Kidney epithelial cell (primary cell): ENCODE data around the gene SBSN. TPM values are rescaled to one million over a fixed set of nuclear protein-coding genes. Genes with fewer than 3 reads are reported as not detected.

Experiments
- DNase-seq: peaks from one replicate; pipeline ENCODE4 v3.0.0-alpha.2; 2010; ENCODE audit warnings: low read depth
- H3K27me3 ChIP-seq: 2 replicates; pipeline ENCODE4 v1.6.0; 2011; ENCODE audit warnings: low read length; ENCODE audit not compliant: control insufficient read depth, insufficient read depth
- H3K36me3 ChIP-seq: 2 replicates; pipeline ENCODE4 v1.5.1; 2011; ENCODE audit warnings: low read length; ENCODE audit not compliant: control insufficient read depth, insufficient read depth
- H3K4me3 ChIP-seq: 2 replicates; pipeline ENCODE4 v1.5.1; 2011; ENCODE audit warnings: low read depth, mild to moderate bottlenecking, control low read depth, low read length
- CTCF ChIP-seq: IDR thresholded peaks from 2 replicates; pipeline ENCODE4 v1.5.1; 2011; ENCODE audit warnings: mild to moderate bottlenecking, moderate library complexity, low read length, control low read depth, inconsistent platforms; ENCODE audit not compliant: insufficient read depth, poor library complexity, severe bottlenecking
- total RNA-seq: library from RNA; depleted of rRNA; stranded (reverse); fragments of >200 nt; gene quantifications from 2 replicates; pipeline ENCODE4 v1.2.3, GENCODE V29; 2015

The SBSN gene
- total RNA-seq, 1 donor from 2014 or later: not detected

- no peaks in the 10 kb centered on the region for H3K27me3 ChIP-seq
- no peak for TF ChIP-seq CTCF
- no peaks in the 10 kb centered on the region for H3K36me3 ChIP-seq
- no peak for DNase-seq
- H3K4me3 ChIP-seq: no peak overlapping the region
Observed at GRCh38 chr19:35539850-35540249, 11.7 kb upstream of the SBSN start.

GRCh38 chr19:35539314-35539713, 11.2 kb upstream of the SBSN start:
- no peak overlapping the region for H3K4me3 ChIP-seq
- no peak for TF ChIP-seq CTCF
- no peak for DNase-seq
- no peaks in the 10 kb centered on the region for H3K36me3 ChIP-seq
- H3K27me3 ChIP-seq: peaks cover 3% of the 10 kb centered on the region

GRCh38 chr19:35534803-35535480, 6.8 kb upstream of the SBSN start:
- no peak for TF ChIP-seq CTCF
- peaks cover 25% of the 10 kb centered on the region for H3K27me3 ChIP-seq
- H3K4me3 ChIP-seq: no peak overlapping the region
- DNase-seq: no peak
- H3K36me3 ChIP-seq: no peaks in the 10 kb centered on the region

- no peak for DNase-seq
- Histone ChIP-seq H3K36me3 (no peaks in the 10 kb centered on the region), H3K27me3 (peaks cover 28% of the 10 kb centered on the region), H3K4me3 (no peak overlapping the region)
- TF ChIP-seq CTCF: no peak
Observed at GRCh38 chr19:35533822-35534392, 5.8 kb upstream of the SBSN start.

GRCh38 chr19:35533201-35533821, 5.2 kb upstream of the SBSN start, which contains the start of gene GAPDHS:
GAPDHS (plus strand) TSS chr19:35533456; CDS start chr19:35533528, 72 bp downstream.
- no peak for TF ChIP-seq CTCF
- H3K36me3 ChIP-seq: no peaks in the 10 kb centered on the region

GRCh38 chr19:35531291-35531690, 3.2 kb upstream of the SBSN start:
- no peaks in the 10 kb centered on the region for H3K36me3 ChIP-seq
- no peak for DNase-seq
- peaks cover 31% of the 10 kb centered on the region for H3K27me3 ChIP-seq
- TF ChIP-seq CTCF: no peak
- no peak overlapping the region for H3K4me3 ChIP-seq

More at GRCh38 chr19:35533201-35533821, 5.2 kb upstream of the SBSN start, which contains the start of gene GAPDHS:
- Histone ChIP-seq H3K4me3 (no peak within 1 kb of the TSS), H3K27me3 (peaks cover 28% of the 10 kb centered on the region)
- DNase-seq: no peak
